GM12878 (cell line): ENCODE results near the gene UQCRH. TPM values are rescaled to one million over a fixed set of nuclear protein-coding genes. Genes with fewer than 3 reads are reported as not detected.

Experiments
- ATAC-seq: fragments of 200-7000 bp; cut with Tn5 transposase; 3 replicates; pipeline ENCODE4 v1.9.1; 2020; ENCODE audit warnings: mild to moderate bottlenecking, moderate library complexity
- BruUV-seq: library from RNA; stranded (reverse); fragments of 400-500 nt; replicated peaks from 2 replicates; lab custom pipeline; 2021; lab: Mats Ljungman, UMichigan
- CTCF ChIA-PET: fragments of 300-600 bp; sonication (Branson Sonifier 250); formaldehyde crosslinking; extraction: SDS; loops from one replicate; lab custom pipeline; 2021; ENCODE audit warnings: inconsistent platforms; lab: Yijun Ruan, JAX
- POLR2A ChIA-PET: fragments of 350-600 bp; formaldehyde crosslinking; extraction: SDS; loops from one replicate; lab custom pipeline; 2021; ENCODE audit warnings: inconsistent platforms; lab: Charles Lee
- RAD21 ChIA-PET: fragments of 300-600 bp; sonication (Branson Sonifier 250); formaldehyde crosslinking; loops from one replicate; lab custom pipeline; 2023; ENCODE audit warnings: antibody characterized with exemption; ENCODE audit not compliant: unreplicated experiment; lab: Charles Lee
- SMC1A ChIA-PET: fragments of 300-600 bp; sonication (Branson Sonifier 250); formaldehyde crosslinking; loops from one replicate; lab custom pipeline; 2023; ENCODE audit not compliant: unreplicated experiment, uncharacterized antibody; lab: Charles Lee
- DNase-seq: peaks from one replicate; pipeline ENCODE4 v3.0.0-alpha.2; 2011; ENCODE audit warnings: low read depth, low spot score
- FAIRE-seq: peaks from 3 replicates; lab custom pipeline; 2011; peaks lifted over from hg19 to GRCh38; lab: Jason Lieb, UNC
- H2AFZ ChIP-seq: 2 replicates; pipeline ENCODE4 v1.6.0; 2011; ENCODE audit warnings: low read depth, low read length, control low read depth; ENCODE audit not compliant: control insufficient read depth
- H3K27ac ChIP-seq: 2 replicates; pipeline ENCODE4 v1.5.1; 2011; ENCODE audit warnings: control low read depth; ENCODE audit not compliant: control insufficient read depth, insufficient read depth
- H3K27me3 ChIP-seq, 2 experiments: replicated peaks in 1 of 2; 2 replicates each; pipeline versions ENCODE4 v1.6.0 to v1.6.1; 2011; ENCODE audit warnings: low read length in 1 of 2; ENCODE audit not compliant: control insufficient read depth in 2 of 2, insufficient read depth in 2 of 2
- H3K36me3 ChIP-seq, 2 experiments: 2 replicates each; pipeline ENCODE4 v1.5.1; 2011; ENCODE audit warnings: low read length in 1 of 2; ENCODE audit not compliant: control insufficient read depth in 2 of 2, insufficient read depth in 2 of 2
- H3K4me1 ChIP-seq: 2 replicates; pipeline ENCODE4 v1.6.1; 2011; ENCODE audit warnings: mild to moderate bottlenecking, low read length, moderate library complexity, mixed read lengths; ENCODE audit not compliant: control insufficient read depth, insufficient read depth
- H3K4me2 ChIP-seq: 2 replicates; pipeline ENCODE4 v1.6.0; 2011; ENCODE audit warnings: control low read depth; ENCODE audit not compliant: control insufficient read depth, insufficient read depth
- H3K4me3 ChIP-seq: fragments of 200-600 bp; sonication (generic); 2 replicates; pipeline ENCODE4 v1.5.1; 2016
- H3K79me2 ChIP-seq: 2 replicates; pipeline ENCODE4 v1.6.0; 2011; ENCODE audit warnings: low read length; ENCODE audit not compliant: control insufficient read depth, insufficient read depth
- H3K9ac ChIP-seq: 2 replicates; pipeline ENCODE4 v1.8.0; 2011; ENCODE audit warnings: low read length, control low read depth, mixed read lengths; ENCODE audit not compliant: control insufficient read depth, insufficient read depth
- H3K9me3 ChIP-seq: replicated peaks from 3 replicates; pipeline ENCODE4 v1.5.1; 2011; ENCODE audit warnings: mild to moderate bottlenecking, low read length; ENCODE audit not compliant: control insufficient read depth, insufficient read depth
- H4K20me1 ChIP-seq: 2 replicates; pipeline ENCODE4 v1.6.0; 2011; ENCODE audit not compliant: control insufficient read depth, insufficient read depth
- HCFC1 ChIP-seq: fragments of 150-350 bp; IDR thresholded peaks from 2 replicates; pipeline ENCODE4 v1.6.1; 2014; ENCODE audit warnings: low read length
- MTA3 ChIP-seq: IDR thresholded peaks from 2 replicates; pipeline ENCODE4 v1.6.1; 2012; ENCODE audit warnings: low read length, inconsistent platforms, borderline replicate concordance
- POLR2A ChIP-seq: IDR thresholded peaks from 2 replicates; pipeline ENCODE4 v1.6.1; 2011; ENCODE audit warnings: low read depth, mild to moderate bottlenecking, low read length
- WGBS: methylation state at CpG from one replicate; pipeline ENCODE4 v1.1.6; 2016; ENCODE audit warnings: low lambda C conversion rate; ENCODE audit not compliant: insufficient replicate concordance, insufficient coverage; ENCODE audit errors: missing lambda C conversion rate; 5-methylcytosine and 5-hydroxymethylcytosine counted together
- in situ Hi-C: fragments of 300-500 bp; cut with MboI; formaldehyde crosslinking; loops from 9 replicates; pipeline ENCODE4 v1.14.3; 2018; ENCODE audit warnings: mixed read lengths
- intact Hi-C: fragments of 100-400 bp; cut with micrococcal nuclease; formaldehyde crosslinking; loops from one replicate; pipeline ENCODE4 v1.14.2; 2022; ENCODE audit not compliant: unreplicated experiment
- polyA plus RNA-seq, 11 experiments: library from polyadenylated mRNA; depleted of rRNA in 4 of 11; unstranded in 6 of 11; stranded (reverse) in 5 of 11; fragments of >200 nt; fragmentation: Nextera tagmentation in 4 of 11; fragmentation: Illumina TruSeq in 1 of 11; extraction: Ambion mirVana in 4 of 11; extraction: Trizol in 1 of 11; gene quantifications; 1 replicate in 1 of 11; 2 replicates in 10 of 11; pipeline versions ENCODE4 v1.2.1 to v1.2.3, GENCODE V29; 2011 to 2016; ENCODE audit warnings: inconsistent platforms in 2 of 11, missing spikeins in 2 of 11, low read depth in 1 of 11
- total RNA-seq, 4 experiments: library from RNA; depleted of rRNA in 3 of 4; stranded (reverse); fragments of >200 nt in 3 of 4; fragmentation: Illumina TruSeq in 1 of 4; extraction: Trizol in 1 of 4; gene quantifications; 2 replicates each; pipeline versions ENCODE4 v1.2.1 to v1.2.3, GENCODE V29; 2013 to 2021
- TF ChIP-seq, protein P1 (sequence below): fragments of 450-650 bp; IDR thresholded peaks from 2 replicates; pipeline ENCODE4 v1.6.1; 2016; ENCODE audit warnings: mild to moderate bottlenecking, moderate library complexity, borderline replicate concordance
- TF ChIP-seq, protein P2 (sequence below): IDR thresholded peaks from 2 replicates; pipeline ENCODE4 v1.6.1; 2011; ENCODE audit warnings: borderline replicate concordance, low read depth, mild to moderate bottlenecking, moderate library complexity, low read length; ENCODE audit not compliant: insufficient read depth, poor library complexity, severe bottlenecking

The UQCRH gene
- total and polyA plus RNA-seq, 10 of the 15 experiments (the other 5 are each of a cell fraction or from before 2014, with no cell fraction given) = 363 to 1,782 (median 597) TPM

DNA sequence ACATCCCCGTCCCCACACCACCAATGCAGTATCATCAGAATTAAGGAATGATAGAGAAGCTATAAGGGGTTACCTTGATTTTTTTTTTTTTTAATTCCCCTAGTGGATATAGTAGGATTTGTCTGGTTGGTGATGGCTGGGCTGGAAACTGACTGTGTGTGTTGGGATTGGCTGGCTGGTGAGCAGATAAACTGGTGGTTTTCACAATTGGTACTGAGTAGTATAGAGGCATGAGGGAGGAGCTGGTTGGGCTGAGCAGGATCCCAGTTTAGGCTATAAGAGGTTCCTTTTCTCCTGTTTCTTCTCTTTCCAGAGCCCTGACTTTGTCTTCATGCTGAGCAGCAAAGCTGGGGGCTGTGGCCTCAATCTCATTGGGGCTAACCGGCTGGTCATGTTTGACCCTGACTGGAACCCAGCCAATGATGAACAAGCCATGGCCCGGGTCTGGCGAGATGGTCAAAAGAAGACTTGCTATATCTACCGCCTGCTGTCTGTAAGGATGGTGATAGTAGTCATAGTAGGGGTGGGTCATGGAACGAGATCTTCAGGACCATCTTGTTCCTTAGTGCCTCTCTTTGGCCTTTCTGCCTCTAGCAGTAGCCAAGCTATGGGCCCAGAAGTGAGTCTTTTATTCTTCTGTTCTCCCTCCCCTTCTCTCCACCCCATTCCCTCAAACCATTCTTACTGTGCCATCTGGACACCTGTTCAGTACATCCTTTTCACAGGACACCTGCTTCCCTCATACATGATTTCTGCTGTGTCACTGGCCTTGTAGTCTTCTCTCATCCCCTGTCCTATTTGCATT, 29.1 kb upstream of the UQCRH start:
- Histone ChIP-seq H3K27ac (no peak overlapping the region), H3K4me3 (no peak overlapping the region), H3K9me3 (no peaks in the 10 kb centered on the region), H3K79me2 (no peaks in the 10 kb centered on the region), H3K4me2 (no peak overlapping the region), H3K9ac (no peak overlapping the region), H3K36me3 (peaks cover 40 to 42% of the 10 kb centered on the region in 2 experiments), H2AFZ (no peak overlapping the region), H4K20me1 (no peaks in the 10 kb centered on the region), H3K4me1 (no peaks in the 10 kb centered on the region), H3K27me3 (no peaks in the 10 kb centered on the region)
- ChIA-PET RAD21 (no interaction called here), POLR2A (interaction anchor here (1.3 kb wide), 1 partner anchor 30 kb away, joined by 3 read pairs; no protein-coding TSS in a partner anchor), SMC1A (no interaction called here), CTCF (interaction anchor here (0.5 to 1.9 kb wide), 2 partner anchors 30 to 1545 kb away, joined by 3 to 7 read pairs; no protein-coding TSS in a partner anchor)
- ATAC-seq (peak; percentile 17; the same call in 1 of the 3 replicates), DNase-seq (no peak), FAIRE-seq (no peak)
- TF ChIP-seq POLR2A = peak; percentile 36; the same call in 1 of the 2 replicates
- TF ChIP-seq HCFC1 = no peak
- TF ChIP-seq, protein P1, sequence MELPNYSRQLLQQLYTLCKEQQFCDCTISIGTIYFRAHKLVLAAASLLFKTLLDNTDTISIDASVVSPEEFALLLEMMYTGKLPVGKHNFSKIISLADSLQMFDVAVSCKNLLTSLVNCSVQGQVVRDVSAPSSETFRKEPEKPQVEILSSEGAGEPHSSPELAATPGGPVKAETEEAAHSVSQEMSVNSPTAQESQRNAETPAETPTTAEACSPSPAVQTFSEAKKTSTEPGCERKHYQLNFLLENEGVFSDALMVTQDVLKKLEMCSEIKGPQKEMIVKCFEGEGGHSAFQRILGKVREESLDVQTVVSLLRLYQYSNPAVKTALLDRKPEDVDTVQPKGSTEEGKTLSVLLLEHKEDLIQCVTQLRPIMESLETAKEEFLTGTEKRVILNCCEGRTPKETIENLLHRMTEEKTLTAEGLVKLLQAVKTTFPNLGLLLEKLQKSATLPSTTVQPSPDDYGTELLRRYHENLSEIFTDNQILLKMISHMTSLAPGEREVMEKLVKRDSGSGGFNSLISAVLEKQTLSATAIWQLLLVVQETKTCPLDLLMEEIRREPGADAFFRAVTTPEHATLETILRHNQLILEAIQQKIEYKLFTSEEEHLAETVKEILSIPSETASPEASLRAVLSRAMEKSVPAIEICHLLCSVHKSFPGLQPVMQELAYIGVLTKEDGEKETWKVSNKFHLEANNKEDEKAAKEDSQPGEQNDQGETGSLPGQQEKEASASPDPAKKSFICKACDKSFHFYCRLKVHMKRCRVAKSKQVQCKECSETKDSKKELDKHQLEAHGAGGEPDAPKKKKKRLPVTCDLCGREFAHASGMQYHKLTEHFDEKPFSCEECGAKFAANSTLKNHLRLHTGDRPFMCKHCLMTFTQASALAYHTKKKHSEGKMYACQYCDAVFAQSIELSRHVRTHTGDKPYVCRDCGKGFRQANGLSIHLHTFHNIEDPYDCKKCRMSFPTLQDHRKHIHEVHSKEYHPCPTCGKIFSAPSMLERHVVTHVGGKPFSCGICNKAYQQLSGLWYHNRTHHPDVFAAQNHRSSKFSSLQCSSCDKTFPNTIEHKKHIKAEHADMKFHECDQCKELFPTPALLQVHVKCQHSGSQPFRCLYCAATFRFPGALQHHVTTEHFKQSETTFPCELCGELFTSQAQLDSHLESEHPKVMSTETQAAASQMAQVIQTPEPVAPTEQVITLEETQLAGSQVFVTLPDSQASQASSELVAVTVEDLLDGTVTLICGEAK = no peak
- TF ChIP-seq, protein P2, sequence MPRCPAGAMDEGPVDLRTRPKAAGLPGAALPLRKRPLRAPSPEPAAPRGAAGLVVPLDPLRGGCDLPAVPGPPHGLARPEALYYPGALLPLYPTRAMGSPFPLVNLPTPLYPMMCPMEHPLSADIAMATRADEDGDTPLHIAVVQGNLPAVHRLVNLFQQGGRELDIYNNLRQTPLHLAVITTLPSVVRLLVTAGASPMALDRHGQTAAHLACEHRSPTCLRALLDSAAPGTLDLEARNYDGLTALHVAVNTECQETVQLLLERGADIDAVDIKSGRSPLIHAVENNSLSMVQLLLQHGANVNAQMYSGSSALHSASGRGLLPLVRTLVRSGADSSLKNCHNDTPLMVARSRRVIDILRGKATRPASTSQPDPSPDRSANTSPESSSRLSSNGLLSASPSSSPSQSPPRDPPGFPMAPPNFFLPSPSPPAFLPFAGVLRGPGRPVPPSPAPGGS = peak; percentile 58
- TF ChIP-seq MTA3 = peak; percentile 47; the same call in 1 of the 2 replicates
- in situ Hi-C loops (no loop called here), intact Hi-C loops (no loop called here)
- no TSS peak for BruUV-seq
- 98% methylated on average over 6 of the region's 6 CpGs for WGBS
